ENCODE data around the gene POC1A. TPM values are rescaled to one million over a fixed set of nuclear protein-coding genes. Genes with fewer than 3 reads are reported as not detected.

The POC1A gene
- total and polyA plus RNA-seq, 9 of the 15 experiments (the other 6 are each of a cell fraction or from before 2014, with no cell fraction given) = 7.2 to 17.5 (median 12.1) TPM

GRCh38 chr3:52028572-52028971, 125.7 kb downstream of the POC1A start (continued):
- TF ChIP-seq, protein P1, sequence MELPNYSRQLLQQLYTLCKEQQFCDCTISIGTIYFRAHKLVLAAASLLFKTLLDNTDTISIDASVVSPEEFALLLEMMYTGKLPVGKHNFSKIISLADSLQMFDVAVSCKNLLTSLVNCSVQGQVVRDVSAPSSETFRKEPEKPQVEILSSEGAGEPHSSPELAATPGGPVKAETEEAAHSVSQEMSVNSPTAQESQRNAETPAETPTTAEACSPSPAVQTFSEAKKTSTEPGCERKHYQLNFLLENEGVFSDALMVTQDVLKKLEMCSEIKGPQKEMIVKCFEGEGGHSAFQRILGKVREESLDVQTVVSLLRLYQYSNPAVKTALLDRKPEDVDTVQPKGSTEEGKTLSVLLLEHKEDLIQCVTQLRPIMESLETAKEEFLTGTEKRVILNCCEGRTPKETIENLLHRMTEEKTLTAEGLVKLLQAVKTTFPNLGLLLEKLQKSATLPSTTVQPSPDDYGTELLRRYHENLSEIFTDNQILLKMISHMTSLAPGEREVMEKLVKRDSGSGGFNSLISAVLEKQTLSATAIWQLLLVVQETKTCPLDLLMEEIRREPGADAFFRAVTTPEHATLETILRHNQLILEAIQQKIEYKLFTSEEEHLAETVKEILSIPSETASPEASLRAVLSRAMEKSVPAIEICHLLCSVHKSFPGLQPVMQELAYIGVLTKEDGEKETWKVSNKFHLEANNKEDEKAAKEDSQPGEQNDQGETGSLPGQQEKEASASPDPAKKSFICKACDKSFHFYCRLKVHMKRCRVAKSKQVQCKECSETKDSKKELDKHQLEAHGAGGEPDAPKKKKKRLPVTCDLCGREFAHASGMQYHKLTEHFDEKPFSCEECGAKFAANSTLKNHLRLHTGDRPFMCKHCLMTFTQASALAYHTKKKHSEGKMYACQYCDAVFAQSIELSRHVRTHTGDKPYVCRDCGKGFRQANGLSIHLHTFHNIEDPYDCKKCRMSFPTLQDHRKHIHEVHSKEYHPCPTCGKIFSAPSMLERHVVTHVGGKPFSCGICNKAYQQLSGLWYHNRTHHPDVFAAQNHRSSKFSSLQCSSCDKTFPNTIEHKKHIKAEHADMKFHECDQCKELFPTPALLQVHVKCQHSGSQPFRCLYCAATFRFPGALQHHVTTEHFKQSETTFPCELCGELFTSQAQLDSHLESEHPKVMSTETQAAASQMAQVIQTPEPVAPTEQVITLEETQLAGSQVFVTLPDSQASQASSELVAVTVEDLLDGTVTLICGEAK (IDR thresholded peaks at IDR 0.05) = no peak
- TF ChIP-seq, protein P1 (CRISPR knock-in tag; IDR thresholded peaks at IDR 0.05) = no peak
- TF ChIP-seq, protein P2, sequence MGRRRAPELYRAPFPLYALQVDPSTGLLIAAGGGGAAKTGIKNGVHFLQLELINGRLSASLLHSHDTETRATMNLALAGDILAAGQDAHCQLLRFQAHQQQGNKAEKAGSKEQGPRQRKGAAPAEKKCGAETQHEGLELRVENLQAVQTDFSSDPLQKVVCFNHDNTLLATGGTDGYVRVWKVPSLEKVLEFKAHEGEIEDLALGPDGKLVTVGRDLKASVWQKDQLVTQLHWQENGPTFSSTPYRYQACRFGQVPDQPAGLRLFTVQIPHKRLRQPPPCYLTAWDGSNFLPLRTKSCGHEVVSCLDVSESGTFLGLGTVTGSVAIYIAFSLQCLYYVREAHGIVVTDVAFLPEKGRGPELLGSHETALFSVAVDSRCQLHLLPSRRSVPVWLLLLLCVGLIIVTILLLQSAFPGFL (CRISPR knock-in tag; IDR thresholded peaks at IDR 0.05) = no peak
- TF ChIP-seq ZNF592 (IDR thresholded peaks at IDR 0.05) = no peak
- TF ChIP-seq ZSCAN29 (IDR thresholded peaks at IDR 0.05) = no peak
- no peak for TF ChIP-seq ZNF239 (CRISPR knock-in tag; IDR thresholded peaks at IDR 0.05)
- no peak for TF ChIP-seq NFE2L1 (tag; IDR thresholded peaks at IDR 0.05; ENCODE audit: borderline replicate concordance, low read depth)
- no peak for TF ChIP-seq MEIS2 (IDR thresholded peaks at IDR 0.05; ENCODE audit: partially characterized antibody)
- no peak for TF ChIP-seq POLR2H (tag; IDR thresholded peaks at IDR 0.05; ENCODE audit: low read depth)

All from K562 (cell line).